Fibroblast of skin of right quadriceps (primary cell): ENCODE results near the gene SPSB2.
"Not testable (repeated sequence)": the region's sequence is repeated elsewhere in the genome, so short reads cannot be mapped to it uniquely, and the experiment has no call there.

Experiments
- DNase-seq: peaks from one replicate; pipeline ENCODE4 v3.0.0-alpha.2; 2013

Gene SPSB2

DNA sequence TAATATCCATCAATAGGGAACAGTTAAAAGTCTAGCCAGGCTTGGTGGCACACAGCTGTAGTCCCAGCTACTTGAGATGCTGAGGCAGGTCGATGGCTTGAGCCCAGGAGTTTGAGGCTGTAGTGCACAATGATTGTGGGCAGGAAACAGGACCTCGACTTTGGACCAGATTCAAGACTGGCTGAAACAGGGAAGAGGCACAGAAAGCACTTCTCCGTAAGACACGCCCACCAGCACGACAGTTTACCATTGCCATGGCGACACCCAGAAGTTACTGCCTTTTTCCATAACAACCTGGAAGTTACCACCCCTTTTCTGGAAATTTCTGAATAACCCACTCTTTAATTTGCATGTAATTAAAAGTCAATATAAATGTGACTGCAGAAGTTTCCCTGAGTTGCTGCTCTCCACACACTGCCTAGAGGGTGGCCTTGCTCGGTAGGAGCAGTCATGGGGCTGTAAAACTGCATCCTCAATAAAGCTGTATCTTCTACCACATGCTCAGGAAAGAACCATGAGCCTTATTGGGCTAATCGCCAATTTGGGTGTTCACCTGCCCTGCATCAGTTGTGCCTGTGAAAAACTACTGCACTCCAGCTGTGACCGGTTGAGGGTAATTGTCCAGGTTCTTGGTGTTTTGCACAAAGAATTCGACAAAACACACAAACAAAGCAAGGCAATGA lies 26.9 kb upstream of the SPSB2 start:
- no peak for DNase-seq

DNA sequence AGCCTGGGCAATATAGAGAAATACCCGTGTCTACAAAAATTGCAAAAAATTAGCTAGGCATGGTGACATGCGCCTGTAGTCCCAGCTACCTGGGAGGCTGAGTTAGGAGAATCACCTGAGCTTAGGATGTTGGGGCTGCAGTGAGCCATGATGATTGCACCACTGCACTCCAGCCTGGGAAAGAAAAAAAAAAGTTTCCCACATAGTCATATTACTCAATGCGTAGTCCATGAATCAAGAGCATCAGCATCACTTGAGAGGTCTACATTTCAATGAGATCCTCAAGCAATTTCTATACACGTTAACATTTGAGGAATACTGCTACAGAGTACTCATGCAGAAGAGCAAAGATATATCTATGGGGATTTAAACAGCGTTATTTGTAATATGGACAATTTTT lies 26.3 kb upstream of the SPSB2 start:
- no peak for DNase-seq

DNA sequence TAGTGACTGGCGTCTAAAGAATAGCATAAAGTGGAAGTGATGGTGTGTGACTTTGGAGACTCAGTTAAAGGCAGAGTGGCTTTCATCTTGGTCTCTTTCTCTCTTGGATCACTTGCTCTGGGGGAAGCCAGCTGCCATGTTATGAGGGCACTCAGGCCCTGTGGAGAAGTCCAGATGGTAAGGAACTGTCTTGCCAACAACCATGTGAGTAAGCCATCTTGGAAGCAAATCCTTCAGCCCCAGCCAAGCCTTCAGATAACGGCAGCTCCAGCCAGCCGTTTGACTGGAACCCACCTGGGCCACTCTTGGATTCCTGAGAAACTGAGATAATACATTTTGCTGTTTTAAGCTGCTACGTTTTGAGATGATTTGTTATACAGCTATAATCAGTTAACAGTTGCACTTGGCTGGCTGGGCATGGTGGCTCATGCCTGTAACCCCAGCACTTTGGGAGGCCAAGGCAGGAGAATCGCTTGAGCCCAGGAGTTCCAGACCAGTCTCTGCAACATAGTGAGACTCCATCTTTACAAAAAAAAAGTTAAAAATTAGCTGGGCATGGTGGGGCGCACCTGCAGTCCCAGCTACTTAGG lies 23.8 kb upstream of the SPSB2 start:
- DNase-seq: no peak

DNA sequence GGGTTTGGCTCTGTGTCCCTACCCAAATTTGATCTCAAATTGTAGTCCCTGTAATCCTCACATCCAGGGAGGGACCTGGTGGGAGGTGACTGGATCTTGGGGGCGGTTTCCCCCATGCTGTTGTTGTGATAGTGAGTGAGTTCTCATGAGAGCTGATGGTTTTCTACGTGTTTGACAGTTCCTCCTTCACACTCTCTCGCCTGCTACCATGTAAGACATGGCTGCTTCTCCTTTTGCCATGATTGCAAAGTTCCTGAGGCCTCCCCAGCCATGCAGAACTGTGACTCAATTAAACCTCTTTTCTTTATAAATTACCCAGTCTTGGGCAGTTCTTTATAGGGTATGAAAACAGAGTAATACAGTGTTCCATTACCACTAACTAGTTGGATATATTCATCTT lies 21.2 kb upstream of the SPSB2 start:
- no peak for DNase-seq

DNA sequence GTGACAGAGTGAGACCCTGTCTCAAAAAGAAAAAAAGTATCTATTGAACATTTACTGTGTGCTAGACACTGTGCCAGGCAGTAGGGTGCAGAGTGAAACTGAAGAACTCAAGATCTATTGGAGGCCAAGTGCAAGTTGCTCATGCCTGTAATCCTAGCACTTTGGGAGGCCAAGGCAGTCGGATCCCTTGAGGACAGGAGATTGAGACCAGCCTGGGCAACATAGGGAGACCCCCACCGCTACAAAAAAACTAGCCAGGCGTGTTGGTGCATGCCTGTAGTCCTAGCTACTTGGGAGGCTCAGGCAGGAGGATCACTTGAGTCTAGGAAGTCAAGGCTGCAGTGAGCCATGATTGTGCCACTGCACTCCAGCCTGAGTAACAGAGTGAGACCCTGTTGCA lies 19.6 kb upstream of the SPSB2 start:
- not testable (repeated sequence) for DNase-seq

DNA sequence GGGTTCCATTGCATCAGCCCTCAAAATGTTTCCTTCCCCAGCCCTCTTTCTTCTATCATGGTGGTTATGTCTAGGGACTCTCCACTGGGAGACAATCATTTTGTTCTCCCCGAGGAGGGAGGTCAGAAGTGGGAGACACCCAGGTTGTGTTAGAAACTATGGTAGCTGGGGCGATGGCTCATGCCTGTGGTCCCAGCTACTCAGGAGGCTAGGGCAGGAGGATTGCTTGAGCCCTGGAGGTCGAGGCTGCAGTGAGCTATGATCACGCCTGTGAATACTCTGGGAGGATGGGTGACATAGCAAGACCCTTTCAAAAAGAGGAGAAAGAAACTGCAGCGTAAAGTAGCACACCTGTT lies 18.5 kb upstream of the SPSB2 start:
- no peak for DNase-seq

DNA sequence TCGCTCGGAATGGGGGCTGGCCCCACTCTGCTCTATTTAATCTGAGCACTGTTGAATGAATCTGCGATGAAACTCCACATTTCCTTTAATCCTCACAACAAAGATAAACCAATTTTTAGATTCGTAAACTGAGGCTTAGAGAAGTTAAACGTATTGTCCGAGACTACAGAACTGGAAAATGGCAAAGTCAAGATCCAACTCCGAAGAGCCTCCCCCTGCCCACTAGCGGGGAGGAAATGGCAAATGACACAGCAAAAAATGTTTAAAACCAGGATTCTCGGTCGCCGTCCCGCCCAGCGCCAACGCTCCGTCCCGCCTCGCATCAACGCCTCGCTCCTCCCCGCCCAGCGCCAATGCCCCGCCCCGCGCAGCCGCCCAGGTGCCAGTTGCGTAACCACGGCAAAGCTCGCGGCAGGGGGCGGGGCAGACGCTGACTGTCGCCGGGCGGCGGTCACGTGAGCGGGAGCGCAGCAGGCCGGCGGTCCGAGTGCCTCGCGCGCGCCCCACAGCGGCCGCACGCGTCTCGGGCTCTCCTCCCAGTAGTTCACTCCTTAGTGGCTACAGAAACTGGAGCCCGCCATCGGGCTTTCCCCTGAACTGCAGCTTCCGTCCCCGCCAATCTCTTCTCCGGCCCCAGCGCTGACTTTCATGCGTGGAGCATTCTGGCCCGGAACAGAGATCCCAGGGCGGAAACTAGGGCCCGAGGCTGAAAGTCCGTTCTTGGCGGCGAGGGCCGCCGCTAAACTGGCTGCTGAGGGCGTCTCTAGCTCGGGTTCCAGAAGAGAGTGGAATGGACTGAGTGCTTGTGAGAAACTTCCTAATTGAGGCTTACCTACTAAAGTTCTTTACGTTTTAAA lies 17.9 kb upstream of the SPSB2 start:
- peak; percentile 97 for DNase-seq

DNA sequence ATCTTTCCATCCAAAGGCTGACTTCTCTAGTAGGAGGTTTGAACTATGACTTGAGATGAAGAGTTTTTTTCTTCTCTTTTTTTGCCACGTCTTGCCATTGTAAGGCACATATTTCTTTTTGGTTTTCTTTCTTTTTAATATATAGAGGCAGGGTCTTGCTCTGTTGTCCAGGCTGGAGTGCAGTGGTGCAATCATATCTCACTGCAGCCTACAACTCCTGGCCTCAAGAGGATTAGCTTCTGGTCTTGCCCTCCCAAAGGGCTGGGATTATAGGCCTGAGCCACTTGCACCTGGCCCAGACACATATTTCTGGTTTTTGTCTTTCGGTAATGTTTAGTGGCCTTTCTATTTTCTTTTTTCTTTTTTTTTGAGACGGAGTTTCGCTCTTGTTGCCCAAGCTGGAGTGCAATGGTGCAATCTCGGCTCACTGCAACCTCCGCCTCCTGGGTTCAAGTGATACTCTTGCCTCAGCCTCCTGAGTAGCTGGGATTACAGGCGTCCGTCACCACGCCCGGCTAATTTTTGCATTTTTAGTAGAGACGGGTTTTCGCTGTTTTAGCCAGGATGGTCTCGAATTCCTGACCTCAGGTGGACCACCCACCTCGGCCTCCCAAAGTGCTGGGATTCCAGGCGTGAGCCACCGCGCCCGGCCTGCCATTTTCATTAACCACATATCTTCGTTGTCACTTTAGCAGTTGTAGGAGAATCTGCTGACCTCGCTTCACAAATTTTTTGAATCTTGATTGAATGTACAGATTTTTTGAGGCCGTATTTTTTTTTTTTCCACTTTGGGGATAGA lies 16.9 kb upstream of the SPSB2 start:
- DNase-seq: not testable (repeated sequence)

DNA sequence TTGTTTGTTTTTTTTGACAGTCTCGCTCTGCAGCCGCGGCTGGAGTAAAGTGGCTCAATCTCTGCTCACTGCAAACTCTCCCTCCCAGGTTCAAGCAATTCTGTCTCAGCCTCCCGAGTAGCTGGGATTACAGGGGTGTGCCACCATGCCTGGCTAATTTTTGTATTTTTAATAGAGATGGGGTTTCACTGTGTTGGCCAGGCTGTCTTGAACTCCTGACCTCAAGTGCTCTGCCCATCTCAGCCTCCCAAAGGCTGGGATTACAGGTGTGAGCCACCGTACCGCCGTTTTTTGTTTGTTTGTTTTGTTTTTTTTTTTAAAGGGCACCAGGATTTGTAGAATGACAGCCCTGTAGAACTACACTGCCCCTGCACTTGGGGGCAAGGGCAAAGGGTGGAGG lies 15.7 kb upstream of the SPSB2 start:
- DNase-seq: not testable (repeated sequence)

DNA sequence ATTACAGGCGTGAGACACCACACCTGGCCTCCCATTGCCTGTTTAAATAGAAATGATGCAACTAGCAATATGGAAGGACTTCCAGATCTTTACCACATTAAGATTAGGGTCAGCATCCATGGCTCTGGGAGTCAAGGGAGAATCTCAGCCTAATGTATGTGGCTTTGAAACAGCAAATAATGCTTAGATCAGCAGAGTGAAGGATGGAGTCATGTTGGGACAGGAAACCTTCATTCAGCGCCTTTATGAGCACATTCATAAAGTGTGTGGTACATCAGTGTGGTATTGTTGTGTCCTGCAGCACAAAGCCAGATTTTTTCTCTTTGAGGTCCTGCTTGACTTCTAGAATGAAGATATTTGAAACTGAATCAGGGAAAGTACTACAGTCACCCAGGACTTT lies 15.3 kb upstream of the SPSB2 start:
- DNase-seq: no peak

DNA sequence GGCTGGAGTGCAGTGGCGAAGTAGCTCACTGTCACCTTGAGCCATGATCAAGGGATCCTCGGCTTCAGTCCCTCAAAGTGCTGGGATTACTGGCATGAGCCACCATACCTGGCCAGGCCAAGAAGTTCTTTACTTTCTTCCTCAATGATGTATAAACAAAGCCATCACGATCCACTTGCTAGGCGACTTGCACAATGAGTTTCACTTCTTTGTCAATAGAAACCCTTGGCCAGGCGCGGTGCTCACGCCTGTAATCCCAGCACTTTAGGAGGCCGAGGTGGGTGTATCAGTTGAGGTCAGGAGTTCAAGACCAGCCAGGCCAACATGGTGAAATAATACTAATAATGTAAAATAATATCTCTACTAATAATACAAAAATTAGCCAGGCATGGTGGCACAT lies 14.4 kb upstream of the SPSB2 start:
- no peak for DNase-seq

DNA sequence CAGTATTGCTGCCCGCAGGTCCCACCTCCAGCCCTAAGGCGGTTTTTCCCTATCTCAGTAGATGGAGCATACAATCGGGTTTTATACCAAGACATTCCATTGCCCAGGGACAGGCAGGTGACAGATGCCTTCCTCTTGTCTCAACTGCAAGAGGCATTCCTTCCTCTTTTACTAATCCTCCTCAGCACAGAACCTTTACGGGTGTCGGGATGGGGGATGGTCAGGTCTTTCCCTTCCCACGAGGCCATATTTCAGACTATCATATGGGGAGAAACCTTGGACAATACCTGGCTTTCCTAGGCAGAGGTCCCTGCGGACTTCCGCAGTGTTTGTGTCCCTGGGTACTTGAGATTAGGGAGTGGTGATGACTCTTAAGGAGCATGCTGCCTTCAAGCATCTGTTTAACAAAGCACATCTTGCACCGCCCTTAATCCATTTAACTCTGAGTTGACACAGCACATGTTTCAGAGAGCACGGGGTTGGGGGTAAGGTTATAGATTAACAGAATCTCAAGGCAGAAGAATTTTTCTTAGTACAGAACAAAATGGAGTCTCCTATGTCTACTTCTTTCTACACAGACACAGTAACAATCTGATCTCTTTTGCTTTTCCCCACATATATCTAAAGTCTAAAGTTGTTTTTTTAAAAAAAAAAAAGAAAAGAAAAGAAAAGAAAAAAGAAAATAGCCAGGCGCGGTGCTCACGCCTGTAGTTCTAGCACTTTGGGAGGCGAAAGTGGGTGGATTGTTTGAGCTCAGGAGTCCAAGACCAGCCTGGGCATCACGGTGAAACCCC lies 13.3 kb upstream of the SPSB2 start:
- not testable (repeated sequence) for DNase-seq

DNA sequence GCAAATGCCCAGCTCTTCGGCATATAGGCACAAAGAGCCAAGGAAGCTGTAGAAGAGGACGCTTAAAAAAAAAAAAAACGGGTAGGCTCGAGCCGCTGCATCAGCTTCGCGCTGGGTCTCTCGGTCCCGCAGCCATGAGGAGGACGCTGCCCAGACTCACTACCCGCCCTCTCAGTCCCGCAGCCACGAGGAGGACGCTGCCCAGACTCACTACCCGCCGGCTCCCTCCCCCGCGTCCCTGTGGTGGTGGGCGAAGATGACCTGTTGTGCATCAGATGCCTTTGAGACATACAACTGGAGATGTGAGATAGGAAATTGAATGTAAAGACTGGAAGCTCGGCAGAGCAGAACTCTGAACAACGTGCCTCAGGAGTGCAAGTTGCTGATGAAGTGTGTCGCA lies 11.4 kb upstream of the SPSB2 start:
- DNase-seq: no peak

DNA sequence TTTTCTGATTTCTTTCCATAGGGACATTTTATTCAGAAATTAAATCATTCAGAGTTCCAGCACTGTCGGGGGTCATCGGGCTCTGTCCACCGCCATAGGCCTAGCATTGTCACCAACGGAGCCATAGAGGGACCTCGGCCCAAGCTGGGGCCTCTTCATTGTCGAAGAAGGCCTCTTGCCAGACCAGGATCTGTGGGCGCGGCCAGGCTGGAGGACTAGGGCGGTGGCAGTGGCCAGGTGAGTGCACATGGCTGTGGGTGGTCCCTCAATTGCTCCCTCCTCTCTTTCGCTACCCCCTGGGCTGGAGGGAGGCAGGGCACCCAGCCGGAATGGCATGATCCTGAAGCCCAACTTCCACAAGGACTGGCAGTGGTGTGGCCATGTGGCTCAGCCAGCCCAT lies 10.6 kb upstream of the SPSB2 start:
- no peak for DNase-seq

DNA sequence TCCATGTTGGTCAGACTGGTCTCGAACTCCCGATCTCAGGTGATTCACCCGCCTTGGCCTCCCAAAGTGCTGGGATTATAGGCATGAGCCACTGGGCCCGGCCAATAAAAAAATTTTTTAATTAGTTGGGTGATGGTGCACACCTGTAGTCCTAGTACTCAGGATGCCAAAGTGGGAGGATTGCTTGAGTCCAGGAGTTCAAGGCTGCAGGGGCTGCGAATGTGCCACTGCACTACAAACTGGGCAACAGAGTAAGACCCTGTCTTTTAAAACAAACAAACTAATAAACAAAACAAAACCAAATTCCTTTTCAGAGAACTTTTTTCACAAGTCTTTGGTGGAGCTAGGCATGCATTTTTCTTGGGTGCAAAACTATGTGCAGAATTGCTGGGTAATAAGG lies 10.1 kb upstream of the SPSB2 start:
- DNase-seq: no peak

DNA sequence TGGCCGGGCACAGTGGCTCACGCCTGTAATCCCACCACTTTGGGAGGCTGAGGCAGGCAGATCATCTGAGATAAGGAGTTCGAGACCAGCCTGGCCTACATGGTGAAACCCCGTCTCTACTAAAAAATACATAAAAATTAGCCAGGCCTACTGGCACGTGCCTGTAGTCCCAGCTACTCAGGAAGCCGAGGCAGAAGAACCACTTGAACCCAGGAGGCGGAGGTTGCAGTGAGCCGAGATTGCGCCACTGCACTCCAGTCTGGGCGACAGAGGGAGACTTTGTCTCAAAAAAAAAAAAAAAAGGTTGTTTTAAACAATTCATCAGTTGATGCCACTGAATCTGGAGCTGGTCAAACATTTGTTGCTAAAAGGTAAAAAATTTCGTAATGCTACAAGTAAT lies 6.7 kb upstream of the SPSB2 start:
- not testable (repeated sequence) for DNase-seq

DNA sequence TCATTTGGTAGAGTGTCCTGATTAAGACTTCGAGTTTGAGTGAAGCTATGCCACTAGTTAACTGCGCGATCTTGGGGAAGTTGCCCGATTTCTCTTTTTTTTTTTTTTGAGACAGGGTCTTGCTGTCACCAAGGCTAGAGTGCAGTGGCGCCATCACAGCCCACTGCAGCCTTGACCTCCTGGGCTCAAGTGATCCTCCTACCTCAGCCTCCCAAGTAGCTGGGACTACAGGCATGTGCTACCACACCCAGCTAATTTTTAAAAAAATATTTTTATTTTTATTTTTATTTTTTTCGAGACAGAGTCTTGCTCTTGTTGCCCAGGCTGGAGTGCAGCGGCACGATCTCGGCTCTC lies 889 bp upstream of the SPSB2 start:
- DNase-seq: not testable (repeated sequence)

DNA sequence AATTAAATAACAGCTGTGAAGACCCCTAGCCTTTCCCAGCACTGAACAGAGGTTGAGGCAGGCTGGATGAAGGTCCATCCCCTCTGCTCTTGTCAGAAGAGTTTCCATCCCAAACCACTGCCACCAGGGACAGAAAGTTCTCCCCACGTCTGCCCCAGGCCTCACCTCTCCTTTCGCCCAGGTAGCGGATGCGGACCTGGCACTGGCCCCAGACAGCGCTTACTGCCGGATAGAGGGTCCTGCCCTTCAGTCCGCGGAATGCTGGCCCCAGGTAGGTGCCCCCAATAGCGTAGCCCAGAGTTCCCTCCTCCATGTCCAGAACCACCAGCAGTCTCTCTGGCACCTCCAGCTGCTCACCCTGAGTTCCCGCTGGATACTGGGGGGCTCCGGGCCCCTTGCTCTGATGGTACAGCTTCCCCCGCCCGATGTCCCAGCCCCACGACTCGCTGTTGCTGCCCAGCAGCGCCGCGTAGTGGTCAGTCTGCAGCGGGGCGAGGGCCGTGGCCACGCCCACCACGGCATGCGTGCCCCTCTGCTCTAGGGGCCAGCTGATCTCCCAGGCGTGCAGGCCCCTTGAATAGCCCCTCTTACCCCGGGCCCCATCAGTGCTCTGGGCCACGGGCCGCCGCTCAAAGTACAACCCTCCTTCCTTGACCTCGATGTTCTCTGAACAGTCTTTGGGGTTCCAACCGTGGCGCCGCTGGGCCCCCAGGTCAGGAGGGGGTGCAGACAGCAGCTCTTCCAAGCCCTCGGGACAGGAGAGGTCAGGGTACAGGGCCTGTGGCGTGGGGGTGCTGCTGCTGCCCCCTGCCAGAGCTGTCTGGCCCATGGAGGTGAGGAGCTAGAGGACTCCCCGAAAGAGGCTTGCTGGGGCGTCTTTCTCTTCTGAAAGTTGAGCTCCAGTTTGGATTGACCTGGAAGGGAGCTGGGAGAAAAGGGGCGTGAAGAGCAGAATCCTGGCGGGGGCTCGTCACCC lies 742 bp downstream of the SPSB2 start:
- DNase-seq: peak; percentile 70

DNA sequence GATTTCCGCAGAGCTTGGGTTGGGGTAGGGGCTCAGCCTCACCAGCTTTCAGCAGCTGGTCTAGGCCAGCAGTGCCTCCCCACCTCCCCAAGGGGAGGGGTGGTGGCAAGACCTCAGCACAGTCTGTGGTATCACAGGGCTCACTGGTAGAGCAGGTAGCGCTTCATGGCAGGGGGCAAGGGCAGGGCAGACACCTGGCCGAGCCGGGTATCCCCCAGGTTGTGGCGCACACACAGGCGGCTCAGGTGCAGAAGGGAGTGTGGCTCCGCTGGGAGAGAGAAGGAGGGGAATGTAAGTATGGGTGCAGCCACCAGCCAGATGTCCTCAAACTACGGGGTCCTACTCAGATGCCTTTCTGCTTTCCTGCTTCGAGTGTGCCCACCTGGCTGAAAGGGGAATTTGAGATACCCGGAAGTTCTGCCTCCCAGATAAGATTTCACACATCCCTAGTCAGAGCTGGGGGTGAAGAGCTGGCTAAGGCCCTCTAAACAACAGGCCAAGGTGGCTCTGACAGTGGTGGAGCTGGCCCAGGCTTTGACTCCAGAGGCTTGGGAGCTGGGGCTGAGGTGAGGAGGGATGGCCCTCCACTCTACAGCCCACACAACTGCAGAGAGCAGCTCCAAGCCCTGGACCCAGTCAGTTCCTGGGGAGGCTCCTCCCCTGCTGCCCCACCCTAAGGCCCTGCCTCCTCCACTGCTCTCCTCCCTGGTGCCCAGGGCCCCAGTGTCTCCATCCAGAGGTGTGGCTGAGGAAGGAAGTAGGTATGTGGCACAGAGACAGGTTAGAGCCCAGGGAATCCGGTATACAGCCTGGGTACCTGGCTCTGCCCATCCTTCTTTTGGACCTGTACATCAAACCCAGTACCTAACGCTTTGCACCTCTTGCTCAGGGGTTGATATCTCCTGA lies 1.8 kb downstream of the SPSB2 start:
- no peak for DNase-seq

DNA sequence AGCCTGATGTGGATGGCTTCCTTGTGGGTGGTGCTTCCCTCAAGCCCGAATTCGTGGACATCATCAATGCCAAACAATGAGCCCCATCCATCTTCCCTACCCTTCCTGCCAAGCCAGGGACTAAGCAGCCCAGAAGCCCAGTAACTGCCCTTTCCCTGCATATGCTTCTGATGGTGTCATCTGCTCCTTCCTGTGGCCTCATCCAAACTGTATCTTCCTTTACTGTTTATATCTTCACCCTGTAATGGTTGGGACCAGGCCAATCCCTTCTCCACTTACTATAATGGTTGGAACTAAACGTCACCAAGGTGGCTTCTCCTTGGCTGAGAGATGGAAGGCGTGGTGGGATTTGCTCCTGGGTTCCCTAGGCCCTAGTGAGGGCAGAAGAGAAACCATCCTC lies 2.8 kb downstream of the SPSB2 start:
- not testable (repeated sequence) for DNase-seq
